Kidney epithelial cell (primary cell): Measurements from ENCODE around the gene FMN2. TPM values are rescaled to one million over a fixed set of nuclear protein-coding genes. Genes with fewer than 3 reads are reported as not detected.

Source experiments
- DNase-seq: peaks from one replicate; pipeline ENCODE4 v3.0.0-alpha.2; 2010; ENCODE audit warnings: low read depth
- H3K27me3 ChIP-seq: 2 replicates; pipeline ENCODE4 v1.6.0; 2011; ENCODE audit warnings: low read length; ENCODE audit not compliant: control insufficient read depth, insufficient read depth
- H3K36me3 ChIP-seq: 2 replicates; pipeline ENCODE4 v1.5.1; 2011; ENCODE audit warnings: low read length; ENCODE audit not compliant: control insufficient read depth, insufficient read depth
- H3K4me3 ChIP-seq: 2 replicates; pipeline ENCODE4 v1.5.1; 2011; ENCODE audit warnings: low read depth, mild to moderate bottlenecking, control low read depth, low read length
- CTCF ChIP-seq: IDR thresholded peaks from 2 replicates; pipeline ENCODE4 v1.5.1; 2011; ENCODE audit warnings: mild to moderate bottlenecking, moderate library complexity, low read length, control low read depth, inconsistent platforms; ENCODE audit not compliant: insufficient read depth, poor library complexity, severe bottlenecking
- total RNA-seq: library from RNA; depleted of rRNA; stranded (reverse); fragments of >200 nt; gene quantifications from 2 replicates; pipeline ENCODE4 v1.2.3, GENCODE V29; 2015

FMN2 gene
- total RNA-seq, 1 donor from 2014 or later, result 0.33 TPM

GRCh38 chr1:240441669-240442068, 350.0 kb downstream of the FMN2 start:
- H3K4me3 ChIP-seq, result no peak overlapping the region
- TF ChIP-seq CTCF, result no peak
- no peak for DNase-seq
- no peaks in the 10 kb centered on the region for H3K36me3 ChIP-seq
- no peaks in the 10 kb centered on the region for H3K27me3 ChIP-seq

DNA sequence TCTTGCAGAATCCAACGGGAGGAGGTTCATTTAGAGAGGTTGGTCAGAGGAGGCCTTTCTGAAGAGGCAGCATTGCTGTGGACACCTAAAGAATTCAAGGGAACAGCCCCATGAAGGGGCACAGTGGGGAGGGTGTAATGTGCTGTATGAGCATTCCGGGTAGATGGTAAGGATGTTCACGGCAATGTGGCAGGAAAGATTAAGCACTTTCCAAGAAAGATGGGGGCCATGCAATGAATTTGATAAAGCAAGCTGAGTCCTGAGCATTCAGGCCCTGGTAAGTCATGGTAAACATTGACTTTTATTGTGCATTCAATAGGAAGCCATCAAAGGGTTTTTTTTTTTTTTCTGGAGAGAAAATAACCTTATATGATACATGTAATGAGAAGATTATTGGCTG, 353.7 kb downstream of the FMN2 start:
- no peak overlapping the region for H3K4me3 ChIP-seq
- H3K36me3 ChIP-seq, result no peaks in the 10 kb centered on the region
- H3K27me3 ChIP-seq, result no peaks in the 10 kb centered on the region
- TF ChIP-seq CTCF, result no peak
- DNase-seq, result no peak

GRCh38 chr1:240455228-240455821, 363.6 kb downstream of the FMN2 start:
- DNase-seq, result no peak
- H3K27me3 ChIP-seq, result no peaks in the 10 kb centered on the region
- TF ChIP-seq CTCF, result peak; percentile 50
- no peaks in the 10 kb centered on the region for H3K36me3 ChIP-seq
- H3K4me3 ChIP-seq, result no peak overlapping the region

DNA sequence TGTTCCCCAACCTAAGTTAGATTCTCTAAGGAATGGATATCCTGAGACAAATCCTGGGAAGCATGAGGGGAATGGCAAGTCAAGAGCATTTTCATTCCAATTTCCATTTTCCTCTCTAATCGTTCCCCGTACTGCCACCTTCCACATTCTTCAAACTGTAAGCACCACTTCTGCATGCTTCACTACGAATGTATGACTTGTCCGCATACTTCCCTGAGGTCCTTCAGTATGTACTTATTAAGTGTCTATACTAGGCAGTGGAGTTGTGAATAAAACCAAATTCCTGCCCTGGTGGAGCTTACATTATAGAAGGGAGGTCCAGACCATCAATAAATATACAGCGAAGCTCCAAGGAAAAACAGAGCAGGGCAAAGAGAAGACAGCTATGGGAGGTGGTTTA, 365.5 kb downstream of the FMN2 start:
- TF ChIP-seq CTCF, result no peak
- no peak overlapping the region for H3K4me3 ChIP-seq
- no peaks in the 10 kb centered on the region for H3K27me3 ChIP-seq
- DNase-seq, result no peak
- no peaks in the 10 kb centered on the region for H3K36me3 ChIP-seq

DNA sequence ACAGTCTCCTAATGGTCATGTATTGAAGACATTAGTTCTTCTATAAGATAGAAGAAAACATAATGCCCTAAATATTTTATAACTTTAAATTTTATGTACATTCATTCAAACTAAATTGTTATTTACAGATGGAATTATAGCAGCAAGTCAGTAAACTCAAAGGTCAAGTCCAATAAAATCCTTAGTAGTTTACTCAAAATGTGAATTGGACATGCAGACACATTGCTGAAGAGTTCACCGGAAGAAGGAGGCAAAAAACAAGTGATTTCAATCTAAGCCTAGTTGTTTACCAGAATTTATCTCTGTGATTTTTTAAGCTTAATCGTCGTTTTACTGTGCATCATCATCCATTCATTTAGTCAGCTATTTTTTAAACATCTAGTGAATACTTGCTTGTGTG, 370.6 kb downstream of the FMN2 start:
- no peak for TF ChIP-seq CTCF
- Histone ChIP-seq H3K27me3 (no peaks in the 10 kb centered on the region), H3K4me3 (no peak overlapping the region), H3K36me3 (no peaks in the 10 kb centered on the region)
- DNase-seq, result no peak

DNA sequence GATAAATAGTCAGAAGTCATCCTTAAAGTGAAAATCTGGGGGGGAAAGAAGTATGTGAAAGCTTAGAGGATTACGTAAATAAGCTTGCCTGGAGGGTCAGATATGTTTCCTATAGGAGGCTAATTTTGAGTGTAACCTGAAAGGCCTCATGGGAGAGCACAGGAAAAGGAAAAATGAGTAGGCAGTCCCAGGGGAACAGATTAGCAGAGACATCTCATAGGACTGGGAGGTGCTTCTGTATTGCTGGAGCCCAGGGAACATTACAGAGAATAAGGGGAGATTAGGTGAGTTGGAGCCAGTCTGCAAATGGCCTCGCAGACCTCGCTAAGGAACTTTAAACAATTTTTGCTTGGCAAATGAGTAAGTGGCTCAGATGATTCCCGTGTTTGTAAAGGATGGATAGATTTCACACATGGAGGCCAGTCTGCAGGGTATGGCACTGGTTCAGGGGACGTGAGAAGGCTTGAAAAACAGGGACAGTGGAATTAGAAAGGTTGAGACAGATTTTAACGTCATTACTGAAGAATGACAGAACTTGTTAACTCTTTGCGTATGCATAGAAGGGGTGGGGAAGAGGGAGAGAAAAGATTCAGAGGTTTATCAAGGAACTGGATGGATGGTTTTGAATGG, 371.2 kb downstream of the FMN2 start:
- TF ChIP-seq CTCF, result no peak
- no peak overlapping the region for H3K4me3 ChIP-seq
- no peaks in the 10 kb centered on the region for H3K27me3 ChIP-seq
- DNase-seq, result no peak
- no peaks in the 10 kb centered on the region for H3K36me3 ChIP-seq
